ENCODE results near the gene NPY.
"Not testable (repeated sequence)": the region's sequence is repeated elsewhere in the genome, so short reads cannot be mapped to it uniquely, and the experiment has no call there.

GRCh38 chr7:24258324-24258723 is 25.7 kb upstream of the NPY start:
- TF ChIP-seq POLR2AphosphoS5 (IDR thresholded peaks at IDR 0.05; ENCODE audit: borderline replicate concordance, low read depth, low read length); EZH2 (IDR thresholded peaks at IDR 0.05); FOXP2 (optimal IDR thresholded peaks at IDR 0.05; ENCODE audit: control extremely low read depth, extremely low read length, insufficient read depth): not testable (repeated sequence)
